Activated T-cell treated with anti-CD3 and anti-CD28 coated beads, Interleukin-2, amount 50 U/mL, for 72 hours (primary cell): Measurements from ENCODE around the gene AAK1. TPM values are rescaled to one million over a fixed set of nuclear protein-coding genes. Genes with fewer than 3 reads are reported as not detected.
"Not testable (repeated sequence)": the region's sequence is repeated elsewhere in the genome, so short reads cannot be mapped to it uniquely, and the experiment has no call there.

Source experiments
- ATAC-seq, 2 donors: fragments of 150-1000 bp; cut with Tn5 transposase; replicated peaks in 1 of 2; 2 replicates each; pipeline ENCODE4 v1.10.0; 2021; ENCODE audit warnings: moderate library complexity in 2 of 2, mild to moderate bottlenecking in 1 of 2
- DNase-seq, 2 donors: peaks; one replicate each; pipeline ENCODE4 v3.0.0; 2021 to 2022; ENCODE audit warnings: mixed read lengths in 1 of 2
- H3K27ac Mint-ChIP-seq: one replicate; pipeline ENCODE4 v1.8.0; 2022; ENCODE audit warnings: mild to moderate bottlenecking, moderate library complexity, mixed read lengths
- H3K27me3 Mint-ChIP-seq: one replicate; pipeline ENCODE4 v1.8.0; 2022; ENCODE audit warnings: low read depth, mixed read lengths
- H3K36me3 Mint-ChIP-seq, 2 donors: one replicate each; pipeline ENCODE4 v1.8.0; 2022; ENCODE audit warnings: mixed read lengths in 2 of 2, mild to moderate bottlenecking in 1 of 2; ENCODE audit not compliant: insufficient read depth in 2 of 2
- H3K4me1 Mint-ChIP-seq: one replicate; pipeline ENCODE4 v1.8.0; 2022; ENCODE audit warnings: low read depth, mixed read lengths
- H3K4me3 Mint-ChIP-seq, 2 donors: one replicate each; pipeline ENCODE4 v1.8.0; 2022; ENCODE audit warnings: mild to moderate bottlenecking in 2 of 2, mixed read lengths in 2 of 2, moderate library complexity in 2 of 2
- H3K9me3 Mint-ChIP-seq, 2 donors: one replicate each; pipeline ENCODE4 v1.8.0; 2022; ENCODE audit warnings: mixed read lengths in 2 of 2
- total RNA-seq, 2 donors: library from RNA; stranded (reverse); gene quantifications; one replicate each; pipeline ENCODE4 v1.2.3, GENCODE V29; 2022

Gene AAK1
- total RNA-seq, 2 donors from 2014 or later = 134 to 137 TPM

GRCh38 chr2:69449906-69450305 lies 193.6 kb downstream of the AAK1 start:
- Mint-ChIP-seq H3K27ac (no peak overlapping the region), H3K36me3 (peaks cover 0 to 2% of the 10 kb centered on the region in 2 donors), H3K4me3 (no peak overlapping the region), H3K4me1 (peaks cover 27% of the 10 kb centered on the region), H3K9me3 (no peaks in the 10 kb centered on the region), H3K27me3 (no peaks in the 10 kb centered on the region)
- DNase-seq = no peak
- ATAC-seq = no peak

GRCh38 chr2:69443673-69444072 lies 199.9 kb downstream of the AAK1 start:
- not testable (repeated sequence) for DNase-seq, H3K9me3 Mint-ChIP-seq, H3K4me3 Mint-ChIP-seq, H3K27ac Mint-ChIP-seq, H3K36me3 Mint-ChIP-seq, H3K4me1 Mint-ChIP-seq, H3K27me3 Mint-ChIP-seq, ATAC-seq

- not testable (repeated sequence) for DNase-seq, H3K27me3 Mint-ChIP-seq, H3K9me3 Mint-ChIP-seq, H3K27ac Mint-ChIP-seq, H3K36me3 Mint-ChIP-seq, H3K4me3 Mint-ChIP-seq, ATAC-seq
- H3K4me1 Mint-ChIP-seq = peaks cover 36% of the 10 kb centered on the region
These were observed 204.0 kb downstream of the AAK1 start for GRCh38 chr2:69439499-69439898.

GRCh38 chr2:69438580-69438979 lies 205.0 kb downstream of the AAK1 start:
- peak overlapping the region; percentile 86 to 95 for H3K4me3 Mint-ChIP-seq
- H3K27me3 Mint-ChIP-seq = no peaks in the 10 kb centered on the region
- ATAC-seq = no peak
- H3K4me1 Mint-ChIP-seq = peaks cover 44% of the 10 kb centered on the region
- H3K27ac Mint-ChIP-seq = peak overlapping the region; percentile 92
- peaks cover 5 to 10% of the 10 kb centered on the region in 2 donors for H3K9me3 Mint-ChIP-seq
- H3K36me3 Mint-ChIP-seq = peaks cover 0 to 5% of the 10 kb centered on the region in 2 donors
- no peak for DNase-seq

- Mint-ChIP-seq H3K36me3 (peaks cover 0 to 5% of the 10 kb centered on the region in 2 donors), H3K27me3 (no peaks in the 10 kb centered on the region), H3K9me3 (peaks cover 5 to 10% of the 10 kb centered on the region in 2 donors), H3K4me3 (peak overlapping the region; percentile 86 to 95), H3K4me1 (peaks cover 45% of the 10 kb centered on the region), H3K27ac (peak overlapping the region; percentile 92)
- no peak for DNase-seq
- peak in 1 of 2 donors; percentile 3 for ATAC-seq
These were observed 205.8 kb downstream of the AAK1 start for GRCh38 chr2:69437751-69438154.

GRCh38 chr2:69436938-69437750 lies 206.4 kb downstream of the AAK1 start, which contains the start of gene NFU1:
NFU1 (minus strand) TSS chr2:69437435; CDS start chr2:69437422, 13 bp downstream.
- H3K9me3 Mint-ChIP-seq = peaks cover 5 to 10% of the 10 kb centered on the region in 2 donors
- peak within 1 kb of the TSS; percentile 86 to 95 for H3K4me3 Mint-ChIP-seq
- peak; percentile 93 to 94 for DNase-seq
- H3K4me1 Mint-ChIP-seq = peaks cover 45% of the 10 kb centered on the region
- peaks cover 0 to 5% of the 10 kb centered on the region in 2 donors for H3K36me3 Mint-ChIP-seq
- peak within 1 kb of the TSS; percentile 92 for H3K27ac Mint-ChIP-seq
- ATAC-seq = peak; percentile 94 to 95
- no peaks in the 10 kb centered on the region for H3K27me3 Mint-ChIP-seq

GRCh38 chr2:69436596-69436937 lies 207.0 kb downstream of the AAK1 start:
- ATAC-seq (no peak), DNase-seq (no peak)
- Mint-ChIP-seq H3K27ac (peak overlapping the region; percentile 92), H3K27me3 (no peaks in the 10 kb centered on the region), H3K4me1 (peaks cover 45% of the 10 kb centered on the region), H3K9me3 (peaks cover 5 to 10% of the 10 kb centered on the region in 2 donors), H3K4me3 (peak overlapping the region; percentile 86 to 95), H3K36me3 (peaks cover 0 to 5% of the 10 kb centered on the region in 2 donors)

GRCh38 chr2:69434753-69435152 lies 208.8 kb downstream of the AAK1 start:
- Mint-ChIP-seq H3K4me1 (peaks cover 45% of the 10 kb centered on the region), H3K27ac (no peak overlapping the region), H3K4me3 (peak overlapping the region; percentile 18 to 29), H3K36me3 (peaks cover 0 to 5% of the 10 kb centered on the region in 2 donors), H3K27me3 (no peaks in the 10 kb centered on the region), H3K9me3 (peaks cover 5 to 9% of the 10 kb centered on the region in 2 donors)
- DNase-seq = no peak
- ATAC-seq = no peak

GRCh38 chr2:69429491-69430183 lies 213.9 kb downstream of the AAK1 start:
- H3K4me1 Mint-ChIP-seq = peaks cover 10% of the 10 kb centered on the region
- no peaks in the 10 kb centered on the region for H3K9me3 Mint-ChIP-seq
- DNase-seq (no peak), ATAC-seq (no peak)
- no peak overlapping the region for H3K4me3 Mint-ChIP-seq
- H3K27me3 Mint-ChIP-seq = no peaks in the 10 kb centered on the region
- H3K27ac Mint-ChIP-seq = no peak overlapping the region
- H3K36me3 Mint-ChIP-seq = peaks cover 0 to 5% of the 10 kb centered on the region in 2 donors

GRCh38 chr2:69428981-69429380 lies 214.6 kb downstream of the AAK1 start:
- DNase-seq = no peak
- ATAC-seq = no peak
- Mint-ChIP-seq H3K27me3 (no peaks in the 10 kb centered on the region), H3K36me3 (peaks cover 0 to 5% of the 10 kb centered on the region in 2 donors), H3K4me3 (no peak overlapping the region), H3K27ac (no peak overlapping the region), H3K9me3 (no peaks in the 10 kb centered on the region), H3K4me1 (peaks cover 4% of the 10 kb centered on the region)

- H3K4me1 Mint-ChIP-seq = peaks cover 4% of the 10 kb centered on the region
- H3K27me3 Mint-ChIP-seq = no peaks in the 10 kb centered on the region
- peaks cover 2 to 5% of the 10 kb centered on the region in 2 donors for H3K36me3 Mint-ChIP-seq
- DNase-seq (no peak), ATAC-seq (no peak)
- H3K9me3 Mint-ChIP-seq = no peaks in the 10 kb centered on the region
- H3K27ac Mint-ChIP-seq = no peak overlapping the region
- H3K4me3 Mint-ChIP-seq = no peak overlapping the region
These were observed 219.1 kb downstream of the AAK1 start for GRCh38 chr2:69424419-69424818.

GRCh38 chr2:69422198-69422597 lies 221.3 kb downstream of the AAK1 start:
- Mint-ChIP-seq H3K27me3 (no peaks in the 10 kb centered on the region), H3K36me3 (peaks cover 2 to 3% of the 10 kb centered on the region in 2 donors)

GRCh38 chr2:69419111-69419510 lies 224.4 kb downstream of the AAK1 start:
- H3K27ac Mint-ChIP-seq, H3K36me3 Mint-ChIP-seq, H3K4me1 Mint-ChIP-seq, H3K27me3 Mint-ChIP-seq, DNase-seq, H3K9me3 Mint-ChIP-seq, ATAC-seq, H3K4me3 Mint-ChIP-seq: not testable (repeated sequence)

More at GRCh38 chr2:69422198-69422597, 221.3 kb downstream of the AAK1 start:
- H3K27ac Mint-ChIP-seq = no peak overlapping the region
- no peak for DNase-seq
- ATAC-seq = no peak
- H3K9me3 Mint-ChIP-seq = no peaks in the 10 kb centered on the region
- H3K4me3 Mint-ChIP-seq = no peak overlapping the region
- peaks cover 4% of the 10 kb centered on the region for H3K4me1 Mint-ChIP-seq
